HEK293T (cell line): ENCODE results near the gene ABCC10.
"Not testable (repeated sequence)": the region's sequence is repeated elsewhere in the genome, so short reads cannot be mapped to it uniquely, and the experiment has no call there.

ENCODE experiments used
- CTCF ChIA-PET: fragments of 350-600 bp; formaldehyde crosslinking; extraction: SDS; loops from one replicate; lab custom pipeline; 2021; ENCODE audit warnings: antibody characterized with exemption, inconsistent platforms; lab: Yijun Ruan, JAX
- POLR2A ChIA-PET: fragments of 350-600 bp; formaldehyde crosslinking; extraction: SDS; loops from one replicate; lab custom pipeline; 2020; ENCODE audit warnings: antibody characterized with exemption, inconsistent platforms; lab: Yijun Ruan, JAX
- DNase-seq: peaks from one replicate; pipeline ENCODE4 v3.0.0; 2012; ENCODE audit warnings: mixed read lengths; ENCODE audit errors: extremely low spot score
- ARNT ChIP-seq: fragments of 450-650 bp; IDR thresholded peaks from 2 replicates; pipeline ENCODE4 v1.6.1; 2017; ENCODE audit warnings: mild to moderate bottlenecking
- BHLHE40 ChIP-seq: fragments of 450-650 bp; IDR thresholded peaks from 2 replicates; pipeline ENCODE4 v1.6.1; 2016; ENCODE audit warnings: mild to moderate bottlenecking, moderate library complexity, borderline replicate concordance
- CTBP1 ChIP-seq: fragments of 450-650 bp; IDR thresholded peaks from 2 replicates; pipeline ENCODE4 v1.6.1; 2016; ENCODE audit warnings: borderline replicate concordance
- ELF4 ChIP-seq: fragments of 450-650 bp; IDR thresholded peaks from 2 replicates; pipeline ENCODE4 v1.6.1; 2017; ENCODE audit warnings: antibody characterized with exemption
- FOXA1 ChIP-seq: fragments of 450-650 bp; IDR thresholded peaks from 2 replicates; pipeline ENCODE4 v1.6.1; 2016; ENCODE audit warnings: mild to moderate bottlenecking
- FOXK2 ChIP-seq: fragments of 450-650 bp; IDR thresholded peaks from 2 replicates; pipeline ENCODE4 v1.6.1; 2016; ENCODE audit warnings: mild to moderate bottlenecking
- FOXM1 ChIP-seq: fragments of 450-650 bp; IDR thresholded peaks from 2 replicates; pipeline ENCODE4 v1.6.1; 2017; ENCODE audit warnings: mild to moderate bottlenecking, borderline replicate concordance
- HDGF ChIP-seq: fragments of 450-650 bp; IDR thresholded peaks from 2 replicates; pipeline ENCODE4 v1.6.1; 2017; ENCODE audit warnings: antibody characterized with exemption, borderline replicate concordance
- L3MBTL2 ChIP-seq: fragments of 450-650 bp; conservative IDR thresholded peaks from 2 replicates; pipeline ENCODE4 v1.6.1; 2016; ENCODE audit warnings: mild to moderate bottlenecking
- LEF1 ChIP-seq: fragments of 450-650 bp; IDR thresholded peaks from 2 replicates; pipeline ENCODE4 v1.6.1; 2017; ENCODE audit warnings: mild to moderate bottlenecking, borderline replicate concordance
- NFRKB ChIP-seq: fragments of 450-650 bp; IDR thresholded peaks from 2 replicates; pipeline ENCODE4 v1.6.1; 2016; ENCODE audit warnings: mild to moderate bottlenecking, moderate library complexity
- PKNOX1 ChIP-seq: fragments of 450-650 bp; IDR thresholded peaks from 2 replicates; pipeline ENCODE4 v1.6.1; 2016
- SP1 ChIP-seq: fragments of 450-650 bp; IDR thresholded peaks from 2 replicates; pipeline ENCODE4 v1.6.1; 2017
- SUZ12 ChIP-seq: fragments of 450-650 bp; IDR thresholded peaks from 2 replicates; pipeline ENCODE4 v1.6.1; 2016; ENCODE audit warnings: mild to moderate bottlenecking
- TARDBP ChIP-seq: fragments of 450-650 bp; IDR thresholded peaks from 2 replicates; pipeline ENCODE4 v1.6.1; 2016
- ZNF384 ChIP-seq: fragments of 450-650 bp; IDR thresholded peaks from 2 replicates; pipeline ENCODE4 v1.6.1; 2016

Gene ABCC10

GRCh38 chr6:43457643-43458042 is 30.3 kb downstream of the ABCC10 start:
- no peak for DNase-seq
- CTCF ChIA-PET: interaction anchor here (0.6 to 0.9 kb wide), 3 partner anchors 48 to 189 kb away, joined by 4 to 6 read pairs (median 5); no protein-coding TSS in a partner anchor
- POLR2A ChIA-PET: no interaction called here
- TF ChIP-seq ZNF384 (peak; percentile 39; the same call in 1 of the 2 replicates), ARNT (no peak), LEF1 (no peak), SUZ12 (no peak)

GRCh38 chr6:43458154-43458553 is 30.8 kb downstream of the ABCC10 start:
- DNase-seq, CTCF ChIA-PET, POLR2A ChIA-PET: not testable (repeated sequence)

- no peak for DNase-seq
- no peak for TF ChIP-seq FOXM1
- no peak for TF ChIP-seq LEF1
- TF ChIP-seq CTBP1: no peak
- no peak for TF ChIP-seq ARNT
- no peak for TF ChIP-seq L3MBTL2
- no peak for TF ChIP-seq HDGF
- TF ChIP-seq ZNF384: no peak
- TF ChIP-seq SP1: no peak
- TF ChIP-seq ELF4: no peak
- no peak for TF ChIP-seq TARDBP
- POLR2A ChIA-PET: interaction anchor here (1.1 to 1.4 kb wide), 3 partner anchors 34 to 90 kb away, joined by 3 to 4 read pairs (median 3); partner anchors contain the start of gene ZNF318
- CTCF ChIA-PET: interaction anchor here (0.9 to 1.0 kb wide), 2 partner anchors 46 to 48 kb away, joined by 3 to 4 read pairs; no protein-coding TSS in a partner anchor
Measured at GRCh38 chr6:43459535-43459934, 32.2 kb downstream of the ABCC10 start.

- DNase-seq: no peak
- CTCF ChIA-PET: interaction anchor here (0.9 to 1.0 kb wide), 2 partner anchors 46 to 47 kb away, joined by 3 to 4 read pairs; no protein-coding TSS in a partner anchor
- TF ChIP-seq BHLHE40: no peak
- TF ChIP-seq HDGF: no peak
- TF ChIP-seq SP1: no peak
- TF ChIP-seq FOXM1: no peak
- TF ChIP-seq L3MBTL2: no peak
- no peak for TF ChIP-seq ELF4
- TF ChIP-seq SUZ12: no peak
- TF ChIP-seq PKNOX1: no peak
- TF ChIP-seq FOXK2: no peak
- no peak for TF ChIP-seq TARDBP
- no peak for TF ChIP-seq ARNT
- no peak for TF ChIP-seq CTBP1
- POLR2A ChIA-PET: interaction anchor here (1.1 to 1.4 kb wide), 3 partner anchors 33 to 91 kb away, joined by 3 to 4 read pairs (median 3); partner anchors contain the start of gene ZNF318
Measured at GRCh38 chr6:43460032-43460431, 32.7 kb downstream of the ABCC10 start.

GRCh38 chr6:43461936-43462335 is 34.6 kb downstream of the ABCC10 start:
- ChIA-PET POLR2A (no interaction called here), CTCF (no interaction called here)
- TF ChIP-seq FOXM1 (no peak), NFRKB (no peak), BHLHE40 (no peak), SUZ12 (no peak)
- no peak for DNase-seq

- TF ChIP-seq PKNOX1 (no peak), SUZ12 (no peak), SP1 (no peak), ELF4 (no peak), L3MBTL2 (no peak)
- ChIA-PET POLR2A (interaction anchor here (0.7 to 1.6 kb wide), 2 partner anchors 11 to 13 kb away, joined by 3 to 6 read pairs; partner anchors contain the start of gene TJAP1), CTCF (no interaction called here)
- DNase-seq: no peak
Measured at GRCh38 chr6:43464337-43464736, 37.0 kb downstream of the ABCC10 start.

GRCh38 chr6:43465948-43466347 is 38.6 kb downstream of the ABCC10 start:
- DNase-seq: no peak
- CTCF ChIA-PET: no interaction called here
- POLR2A ChIA-PET: no interaction called here
- TF ChIP-seq SUZ12 (no peak), ZNF384 (no peak), TARDBP (no peak), NFRKB (no peak), BHLHE40 (no peak), ELF4 (no peak), LEF1 (no peak), FOXA1 (no peak)

- POLR2A ChIA-PET, CTCF ChIA-PET, DNase-seq: not testable (repeated sequence)
Measured at GRCh38 chr6:43467265-43467664, 39.9 kb downstream of the ABCC10 start.
